Gastroesophageal sphincter (tissue), 3 donors: ENCODE results near the gene SLC35D2.

Experiments
- CTCF ChIP-seq, 4 experiments: fragments of 200-600 bp in 2 of 4; fragments of 450-650 bp in 2 of 4; sonication (generic) in 1 of 4; IDR thresholded peaks; one replicate each; pipeline ENCODE4 v1.5.1; 2017 to 2019; ENCODE audit warnings: antibody characterized with exemption in 4 of 4, mild to moderate bottlenecking in 2 of 4, moderate library complexity in 2 of 4
- POLR2AphosphoS5 ChIP-seq: sonication (generic); formaldehyde crosslinking; IDR thresholded peaks from one replicate; pipeline ENCODE4 v1.6.1; 2017; ENCODE audit warnings: antibody characterized with exemption

- TF ChIP-seq CTCF (IDR thresholded peaks at IDR 0.05) = no peak
- no peak for TF ChIP-seq POLR2AphosphoS5
These were observed 12.5 kb upstream of the SLC35D2 start for GRCh38 chr9:96395964-96396363.
